ENCODE results near the gene RACGAP1.

Gene RACGAP1

GRCh38 chr12:50022903-50023302, 2.4 kb downstream of the RACGAP1 start:
- Mint-ChIP-seq H3K4me1 (peaks cover 20% of the 10 kb centered on the region), H3K36me3 (no peaks in the 10 kb centered on the region), H3K4me3 (no peak overlapping the region), H3K27ac (no peak overlapping the region), H3K9me3 (peaks cover 3% of the 10 kb centered on the region), H3K27me3 (no peaks in the 10 kb centered on the region)
- no peak for ATAC-seq

GRCh38 chr12:50021031-50021430, 4.3 kb downstream of the RACGAP1 start:
- H3K27ac Mint-ChIP-seq: no peak overlapping the region
- H3K27me3 Mint-ChIP-seq: no peaks in the 10 kb centered on the region
- H3K4me1 Mint-ChIP-seq: peaks cover 20% of the 10 kb centered on the region
- peaks cover 3% of the 10 kb centered on the region for H3K9me3 Mint-ChIP-seq
- no peaks in the 10 kb centered on the region for H3K36me3 Mint-ChIP-seq
- H3K4me3 Mint-ChIP-seq: no peak overlapping the region
- ATAC-seq: no peak

GRCh38 chr12:50019524-50019923, 5.8 kb downstream of the RACGAP1 start:
- no peaks in the 10 kb centered on the region for H3K9me3 Mint-ChIP-seq
- peaks cover 7% of the 10 kb centered on the region for H3K4me1 Mint-ChIP-seq
- H3K36me3 Mint-ChIP-seq: peaks cover under 1% of the 10 kb centered on the region
- no peaks in the 10 kb centered on the region for H3K27me3 Mint-ChIP-seq
- no peak overlapping the region for H3K27ac Mint-ChIP-seq
- no peak overlapping the region for H3K4me3 Mint-ChIP-seq
- ATAC-seq: no peak

GRCh38 chr12:50018968-50019367, 6.3 kb downstream of the RACGAP1 start:
- ATAC-seq: no peak
- Mint-ChIP-seq H3K36me3 (peaks cover 6% of the 10 kb centered on the region), H3K27ac (no peak overlapping the region), H3K4me3 (no peak overlapping the region), H3K4me1 (peaks cover 2% of the 10 kb centered on the region), H3K27me3 (no peaks in the 10 kb centered on the region), H3K9me3 (no peaks in the 10 kb centered on the region)

GRCh38 chr12:50018154-50018553, 7.1 kb downstream of the RACGAP1 start:
- Mint-ChIP-seq H3K27ac (no peak overlapping the region), H3K36me3 (peaks cover 12% of the 10 kb centered on the region), H3K4me3 (no peak overlapping the region), H3K27me3 (no peaks in the 10 kb centered on the region), H3K9me3 (no peaks in the 10 kb centered on the region), H3K4me1 (no peaks in the 10 kb centered on the region)
- ATAC-seq: no peak

- Mint-ChIP-seq H3K4me3 (no peak overlapping the region), H3K27me3 (no peaks in the 10 kb centered on the region), H3K36me3 (peaks cover 12% of the 10 kb centered on the region), H3K27ac (no peak overlapping the region), H3K9me3 (no peaks in the 10 kb centered on the region), H3K4me1 (no peaks in the 10 kb centered on the region)
- ATAC-seq: no peak
Observed at GRCh38 chr12:50017641-50018040, 7.7 kb downstream of the RACGAP1 start.

- H3K4me1 Mint-ChIP-seq: no peaks in the 10 kb centered on the region
- H3K27ac Mint-ChIP-seq: no peak overlapping the region
- ATAC-seq: no peak
Observed at GRCh38 chr12:50016501-50017475, 8.5 kb downstream of the RACGAP1 start.

GRCh38 chr12:50014342-50014741, 11.0 kb downstream of the RACGAP1 start:
- Mint-ChIP-seq H3K9me3 (no peaks in the 10 kb centered on the region), H3K36me3 (peaks cover 23% of the 10 kb centered on the region), H3K27ac (no peak overlapping the region), H3K27me3 (no peaks in the 10 kb centered on the region), H3K4me1 (no peaks in the 10 kb centered on the region), H3K4me3 (no peak overlapping the region)
- ATAC-seq: no peak

More at GRCh38 chr12:50016501-50017475, 8.5 kb downstream of the RACGAP1 start:
- Mint-ChIP-seq H3K9me3 (no peaks in the 10 kb centered on the region), H3K27me3 (no peaks in the 10 kb centered on the region), H3K4me3 (no peak overlapping the region), H3K36me3 (peaks cover 12% of the 10 kb centered on the region)

GRCh38 chr12:50013361-50014147, 11.7 kb downstream of the RACGAP1 start:
- Mint-ChIP-seq H3K27ac (no peak overlapping the region), H3K27me3 (no peaks in the 10 kb centered on the region), H3K9me3 (no peaks in the 10 kb centered on the region), H3K4me1 (no peaks in the 10 kb centered on the region), H3K4me3 (no peak overlapping the region), H3K36me3 (peaks cover 25% of the 10 kb centered on the region)
- ATAC-seq: no peak

- peaks cover 9% of the 10 kb centered on the region for H3K4me1 Mint-ChIP-seq
- peaks cover 17% of the 10 kb centered on the region for H3K36me3 Mint-ChIP-seq
- no peak for ATAC-seq
- no peak overlapping the region for H3K4me3 Mint-ChIP-seq
- H3K9me3 Mint-ChIP-seq: no peaks in the 10 kb centered on the region
- H3K27ac Mint-ChIP-seq: no peak overlapping the region
- no peaks in the 10 kb centered on the region for H3K27me3 Mint-ChIP-seq
Observed at GRCh38 chr12:50006754-50007442, 18.4 kb downstream of the RACGAP1 start.

- peaks cover 17% of the 10 kb centered on the region for H3K36me3 Mint-ChIP-seq
- no peak for ATAC-seq
- no peaks in the 10 kb centered on the region for H3K27me3 Mint-ChIP-seq
- H3K27ac Mint-ChIP-seq: no peak overlapping the region
- no peaks in the 10 kb centered on the region for H3K9me3 Mint-ChIP-seq
- peaks cover 9% of the 10 kb centered on the region for H3K4me1 Mint-ChIP-seq
- no peak overlapping the region for H3K4me3 Mint-ChIP-seq
Observed at GRCh38 chr12:50006280-50006679, 19.0 kb downstream of the RACGAP1 start.

- Mint-ChIP-seq H3K4me3 (no peak overlapping the region), H3K27me3 (no peaks in the 10 kb centered on the region), H3K36me3 (peaks cover 12% of the 10 kb centered on the region), H3K27ac (no peak overlapping the region), H3K9me3 (no peaks in the 10 kb centered on the region), H3K4me1 (peaks cover 9% of the 10 kb centered on the region)
- no peak for ATAC-seq
Observed at GRCh38 chr12:50005175-50005574, 20.1 kb downstream of the RACGAP1 start.

- peaks cover 10% of the 10 kb centered on the region for H3K36me3 Mint-ChIP-seq
- peaks cover 9% of the 10 kb centered on the region for H3K4me1 Mint-ChIP-seq
- no peak for ATAC-seq
- H3K27ac Mint-ChIP-seq: no peak overlapping the region
- H3K9me3 Mint-ChIP-seq: no peaks in the 10 kb centered on the region
- H3K4me3 Mint-ChIP-seq: no peak overlapping the region
- no peaks in the 10 kb centered on the region for H3K27me3 Mint-ChIP-seq
Observed at GRCh38 chr12:50004696-50005095, 20.6 kb downstream of the RACGAP1 start.

- Mint-ChIP-seq H3K27ac (no peak overlapping the region), H3K36me3 (peaks cover 5% of the 10 kb centered on the region), H3K9me3 (no peaks in the 10 kb centered on the region), H3K27me3 (no peaks in the 10 kb centered on the region), H3K4me1 (peaks cover 9% of the 10 kb centered on the region), H3K4me3 (no peak overlapping the region)
- no peak for ATAC-seq
Observed at GRCh38 chr12:50003595-50003994, 21.7 kb downstream of the RACGAP1 start.

- Mint-ChIP-seq H3K36me3 (peaks cover 27% of the 10 kb centered on the region), H3K4me1 (no peaks in the 10 kb centered on the region), H3K9me3 (no peaks in the 10 kb centered on the region), H3K27ac (no peak overlapping the region), H3K27me3 (no peaks in the 10 kb centered on the region), H3K4me3 (no peak overlapping the region)
- ATAC-seq: no peak
Observed at GRCh38 chr12:49998453-49998852, 26.8 kb downstream of the RACGAP1 start.
